ENCODE measurements around the gene SCRG1.
A peak's percentile ranks its signal among the peaks of the same experiment; 100 is the strongest.

The SCRG1 gene

DNA sequence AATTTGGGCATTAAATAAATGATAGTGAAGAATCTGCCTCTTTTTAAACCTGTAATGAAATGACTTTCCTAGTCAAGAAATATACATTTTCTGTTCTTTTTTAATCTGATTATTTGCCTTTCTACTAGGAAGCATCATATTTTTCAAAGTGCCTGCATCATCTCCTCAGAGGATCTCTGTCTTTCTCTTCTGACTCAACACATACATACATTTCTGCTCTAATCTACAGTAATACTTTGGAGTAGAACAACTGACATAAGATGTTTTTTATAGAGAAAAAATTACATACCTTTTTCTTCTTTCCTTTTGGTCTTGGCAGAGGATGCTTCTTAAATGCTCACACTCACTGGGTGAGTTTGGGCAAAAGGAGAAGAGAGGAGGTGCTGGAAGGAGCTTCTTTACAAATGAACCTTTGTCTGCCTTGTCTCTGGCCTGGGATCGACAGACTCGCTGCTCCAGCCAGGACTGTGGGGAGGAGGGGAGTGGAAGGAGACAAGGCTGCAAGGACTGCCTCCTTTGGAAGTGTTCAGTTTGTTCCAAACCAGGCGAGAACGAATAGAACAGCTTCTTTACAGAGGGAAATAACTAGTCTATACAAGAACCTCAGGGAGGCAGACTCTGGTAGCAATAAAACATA, at the start of gene SCRG1:
Gene SCRG1, minus strand, starts transcription at position 338 of the 637 bp plus-strand sequence. CDS start 7,702 bp downstream, outside the sequence.
- no peak for DNase-seq

DNA sequence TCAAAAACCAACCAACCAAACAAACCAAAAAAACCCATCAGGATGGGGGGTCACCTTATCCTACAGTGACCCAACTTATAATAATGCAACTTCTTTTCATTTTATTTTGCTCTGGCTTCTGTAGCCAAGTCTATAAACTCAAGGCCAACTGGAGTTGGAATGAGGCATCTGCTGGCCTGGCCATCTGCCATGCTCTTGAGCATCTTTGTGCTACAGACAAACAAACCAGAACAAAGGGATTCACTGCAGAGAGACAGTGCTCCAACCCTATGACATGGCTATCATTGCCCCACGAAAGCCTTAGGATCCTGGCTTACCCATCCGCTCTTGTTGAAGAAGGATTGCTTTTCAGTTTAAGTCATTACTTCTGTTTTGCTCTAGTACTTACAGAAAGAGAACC, 49.2 kb upstream of the SCRG1 start:
- no peak for DNase-seq

DNA sequence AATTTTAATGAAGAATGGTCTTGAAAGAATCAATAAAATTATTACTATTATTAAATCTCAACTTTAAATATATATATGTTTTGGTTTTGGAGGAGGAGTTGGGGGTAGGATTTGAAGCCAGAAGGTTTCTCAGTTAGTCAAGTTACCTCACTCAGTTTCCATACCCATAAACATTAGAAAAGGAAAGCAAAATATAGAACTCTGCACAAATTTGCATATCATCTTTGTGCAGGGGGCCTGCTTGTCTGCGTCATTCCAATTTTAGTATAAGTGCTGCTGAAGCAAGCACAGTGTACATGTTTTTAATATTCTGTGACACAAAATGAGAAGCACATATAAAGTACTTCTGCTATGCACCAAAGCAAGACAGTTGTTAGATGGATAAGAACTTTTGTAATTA, 47.5 kb upstream of the SCRG1 start:
- no peak for DNase-seq

DNA sequence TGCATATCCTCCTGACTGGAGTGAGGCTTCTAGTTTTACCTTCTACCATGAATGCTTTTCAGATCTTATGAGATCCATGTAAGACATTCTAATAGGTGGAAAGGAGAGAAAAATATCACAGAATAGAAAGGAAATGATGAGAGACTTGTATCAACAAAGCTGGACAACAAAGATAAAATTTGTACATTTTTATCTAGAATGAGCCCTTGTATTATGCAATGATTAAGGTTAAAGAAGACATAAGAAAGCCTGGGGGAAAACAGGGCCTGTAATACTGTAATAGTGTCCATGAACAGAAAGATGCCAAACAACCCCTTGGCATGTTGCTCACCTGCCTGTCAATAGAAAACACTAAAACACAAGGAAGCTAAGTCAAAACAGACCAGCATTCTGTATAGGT, 44.2 kb upstream of the SCRG1 start:
- DNase-seq = peak; percentile 66

DNA sequence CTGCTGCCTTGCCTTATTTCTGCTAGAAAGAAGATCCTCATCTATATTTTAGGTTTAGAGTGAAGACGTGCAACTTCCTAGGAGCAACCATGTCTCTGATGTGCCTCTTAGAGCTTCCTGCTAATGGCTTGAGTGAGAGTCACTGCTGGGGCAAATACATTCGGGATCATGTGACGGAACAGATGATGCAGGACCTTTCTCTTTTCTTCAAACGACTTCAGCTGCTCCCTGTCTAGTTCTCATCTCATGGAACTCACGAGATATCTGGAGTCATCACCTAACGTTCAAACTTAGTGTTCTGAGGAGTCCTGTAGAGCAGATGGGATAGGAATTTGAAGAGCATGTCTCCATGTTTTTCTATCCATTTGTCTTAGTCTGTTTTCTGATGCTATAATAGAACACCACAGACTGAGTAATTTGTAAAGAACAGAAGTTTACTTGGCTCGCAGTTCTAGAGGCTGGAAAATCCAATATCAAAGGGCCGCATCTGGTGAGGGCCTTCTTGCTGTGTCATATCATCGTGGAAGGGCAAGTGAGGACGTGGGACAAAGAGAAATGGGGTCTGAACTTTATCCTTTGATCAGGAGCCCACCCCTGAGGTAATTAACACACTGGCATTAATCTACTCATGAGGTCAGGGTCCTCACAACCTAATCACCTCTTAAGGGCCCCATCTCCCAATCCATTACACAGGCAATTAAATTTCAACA, 43.5 kb upstream of the SCRG1 start:
- no peak for DNase-seq

DNA sequence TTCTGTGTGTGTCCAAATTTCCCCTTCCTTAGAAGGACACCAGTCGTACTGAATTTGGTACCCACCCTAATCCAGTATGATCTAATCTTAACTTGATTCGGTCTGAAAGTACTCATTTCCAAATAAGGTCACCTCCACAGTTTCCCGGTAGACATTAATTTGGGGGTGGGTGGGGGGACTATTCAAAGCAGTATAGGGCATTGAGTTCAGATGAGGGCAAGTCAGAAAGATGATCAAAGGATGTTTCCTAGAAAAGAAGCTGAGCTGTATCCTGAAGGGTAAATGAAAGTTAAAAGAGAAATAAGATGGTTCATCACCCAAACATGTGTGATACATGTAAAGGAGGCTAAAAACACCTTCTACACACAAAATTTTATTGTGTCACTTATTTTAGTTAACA, 42.0 kb upstream of the SCRG1 start:
- DNase-seq = no peak

DNA sequence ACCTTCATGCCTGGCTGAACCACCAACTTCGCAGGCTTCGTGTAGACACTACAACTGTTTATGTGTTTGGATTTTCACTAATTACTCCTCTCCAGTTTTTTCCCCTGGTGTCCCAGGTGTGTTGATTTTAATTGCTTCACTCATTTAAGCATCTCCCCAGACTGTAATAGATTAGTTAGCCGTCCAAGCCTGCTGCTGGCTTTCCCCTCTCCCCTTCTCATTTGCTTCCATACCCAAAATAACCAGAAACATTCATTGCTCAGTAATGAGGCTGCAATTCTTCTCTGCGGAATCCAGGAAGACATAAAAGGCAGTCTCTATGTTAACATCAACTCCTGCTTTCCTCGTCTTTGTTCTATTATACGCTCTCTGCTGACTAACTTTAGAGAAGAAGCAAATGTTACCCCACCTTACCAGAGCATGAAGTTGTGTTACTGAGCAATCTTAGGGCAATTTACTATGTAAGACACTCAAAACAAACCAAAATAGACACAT, 37.9 kb upstream of the SCRG1 start:
- DNase-seq = no peak

DNA sequence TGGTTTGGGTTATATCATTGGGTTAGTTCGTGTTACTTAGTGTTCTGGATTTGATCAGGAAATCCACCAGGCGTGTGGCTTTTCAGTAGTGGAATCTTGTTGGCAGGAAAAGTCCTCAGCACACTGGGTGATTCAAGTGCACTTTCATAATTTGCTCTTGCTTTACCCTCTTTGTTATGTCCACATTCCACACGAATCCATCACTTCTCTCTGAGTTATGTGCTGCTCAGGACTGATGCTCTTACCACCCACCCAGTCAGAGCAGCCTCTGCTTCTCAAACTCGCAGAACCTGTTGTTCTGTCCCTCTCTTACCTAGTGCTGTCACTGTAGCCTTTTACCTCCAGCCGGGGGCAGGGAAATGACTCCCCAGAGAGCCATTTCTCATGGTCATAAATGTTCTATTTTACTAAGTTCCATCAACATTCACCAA, 37.2 kb upstream of the SCRG1 start:
- DNase-seq = no peak

DNA sequence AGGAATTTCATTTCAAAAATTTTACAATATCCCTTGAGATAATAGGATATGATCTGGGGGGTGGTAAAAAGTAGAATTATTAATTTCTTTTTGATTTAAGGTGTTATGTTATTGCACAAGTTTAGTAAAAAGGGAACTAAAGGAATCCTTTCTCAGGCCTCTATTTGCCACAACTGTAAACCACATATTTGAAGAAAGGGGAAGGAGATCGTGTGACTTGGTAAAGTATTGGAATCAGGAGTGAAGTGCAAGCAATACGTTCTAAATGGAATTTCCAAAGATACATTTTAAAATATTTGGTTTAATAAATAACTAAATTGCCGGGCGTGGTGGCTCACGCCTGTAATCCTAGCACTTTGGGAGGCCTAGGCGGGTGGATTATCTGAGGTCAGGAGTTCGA, 35.3 kb upstream of the SCRG1 start:
- peak; percentile 76 for DNase-seq

DNA sequence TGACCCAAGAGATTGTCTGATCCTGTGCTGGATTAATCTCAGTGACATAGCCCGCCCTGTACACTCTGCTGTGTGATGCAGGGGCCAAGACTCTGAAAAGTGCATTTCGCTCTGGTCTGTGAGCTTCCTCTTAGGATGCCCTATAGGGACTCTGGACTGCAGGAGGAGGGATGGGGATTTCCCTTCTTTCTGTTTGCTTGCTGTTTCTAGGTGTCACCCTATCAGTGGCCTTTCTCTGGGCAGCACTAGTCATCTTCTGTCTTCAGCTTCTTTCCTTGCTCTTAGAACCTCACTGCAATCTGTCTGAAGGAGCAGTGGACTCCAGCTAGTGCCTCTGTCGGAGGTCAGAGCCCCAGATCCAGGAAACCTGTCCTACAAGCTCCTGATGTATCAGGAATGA, 34.5 kb upstream of the SCRG1 start:
- DNase-seq = no peak

DNA sequence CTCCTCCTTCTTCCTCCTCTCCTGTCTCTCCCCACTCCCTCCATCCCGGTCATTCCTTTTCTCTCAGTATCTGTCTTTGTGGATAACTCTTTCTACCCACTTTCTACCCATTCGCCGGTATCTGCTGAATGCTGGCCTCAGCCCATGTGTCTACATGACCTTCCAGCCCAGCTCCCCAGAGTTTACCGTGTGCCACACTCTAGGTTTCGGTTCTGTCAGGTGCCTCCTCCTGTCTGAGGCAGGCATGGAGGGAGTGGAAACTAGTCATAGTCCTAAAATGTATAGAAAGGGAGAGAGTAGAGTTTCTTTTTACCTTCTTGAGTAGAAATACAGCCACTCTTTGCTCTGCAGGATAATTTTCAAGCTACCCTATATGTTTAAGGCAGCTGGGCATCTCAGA, 33.5 kb upstream of the SCRG1 start:
- no peak for DNase-seq

DNA sequence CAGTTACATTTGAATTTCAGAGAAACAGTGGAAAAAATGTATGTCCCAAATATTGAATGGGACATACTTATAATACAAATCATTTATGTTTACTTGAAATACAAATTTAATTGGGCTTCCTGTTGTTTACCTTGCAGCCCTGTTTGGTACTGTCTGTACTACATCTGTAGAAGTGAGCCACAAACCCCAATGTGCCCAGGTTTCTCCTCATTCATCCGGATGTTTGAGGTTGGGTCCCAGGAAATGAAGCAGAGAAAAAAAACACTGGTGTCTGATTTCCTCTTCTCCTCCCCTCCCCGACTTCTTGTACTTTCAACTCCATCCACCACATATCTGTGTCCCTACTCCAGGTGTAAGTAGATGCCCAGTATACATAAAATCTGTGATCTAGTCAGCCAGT, 27.1 kb upstream of the SCRG1 start:
- DNase-seq = no peak

DNA sequence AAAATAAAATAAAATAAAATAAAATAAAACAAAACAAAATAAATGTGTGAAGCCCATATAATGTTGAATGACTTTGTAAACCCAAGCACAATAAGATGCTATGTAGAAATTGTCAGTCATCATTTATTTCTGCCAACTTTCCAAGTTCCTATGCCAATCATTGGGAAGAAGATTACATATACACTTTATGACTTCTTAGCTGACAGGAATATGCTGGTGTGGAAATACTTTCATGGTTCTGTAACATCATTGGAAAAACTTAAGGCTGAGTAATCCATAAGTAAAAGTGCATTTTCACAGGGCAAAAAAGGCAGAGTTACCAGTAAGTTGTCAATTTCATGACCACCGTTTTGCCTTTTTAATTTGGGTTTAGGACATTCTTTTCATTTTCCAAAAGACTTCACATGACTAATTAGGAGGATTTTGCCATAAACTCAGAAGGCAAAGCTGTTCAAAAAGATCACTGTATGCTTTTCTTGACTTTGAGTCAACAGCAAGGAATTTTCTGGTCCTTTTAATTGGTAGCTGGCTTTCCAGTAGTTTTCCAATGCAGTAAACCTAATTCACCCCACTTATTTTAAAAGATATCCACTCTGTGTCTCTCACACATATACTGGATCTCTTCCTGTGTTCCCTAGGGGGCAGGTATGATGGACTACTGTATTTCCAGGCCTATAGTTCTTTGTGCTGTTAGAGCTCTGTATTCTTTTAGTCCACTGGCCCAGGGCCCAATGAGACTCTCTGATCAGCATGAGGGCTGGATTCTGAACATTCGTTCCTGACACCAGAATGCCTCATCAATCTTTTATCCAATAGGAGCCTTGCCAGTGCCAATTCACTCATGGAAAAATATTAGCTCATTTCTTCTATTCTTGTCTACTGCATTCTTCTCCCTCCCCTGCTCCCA, 26.2 kb upstream of the SCRG1 start:
- no peak for DNase-seq

DNA sequence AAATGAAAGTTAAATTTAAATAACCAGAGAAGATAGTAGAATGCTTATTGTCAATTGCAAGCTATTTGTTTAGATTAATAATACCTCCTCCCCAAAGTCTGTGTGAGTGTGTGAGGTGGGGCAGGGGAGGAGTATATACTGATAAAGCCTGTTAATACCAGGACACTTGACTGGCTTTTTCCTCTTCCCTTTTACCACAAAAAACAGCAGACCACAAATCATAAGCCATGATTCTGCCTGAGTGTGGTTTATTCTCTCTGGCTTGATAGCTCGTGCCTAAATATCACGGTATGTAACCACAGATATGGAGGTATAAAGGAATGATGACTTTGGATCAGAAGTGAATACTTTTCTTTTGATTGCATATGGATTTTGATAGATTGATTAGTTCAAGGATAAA, 21.9 kb upstream of the SCRG1 start:
- peak; percentile 64 for DNase-seq

DNA sequence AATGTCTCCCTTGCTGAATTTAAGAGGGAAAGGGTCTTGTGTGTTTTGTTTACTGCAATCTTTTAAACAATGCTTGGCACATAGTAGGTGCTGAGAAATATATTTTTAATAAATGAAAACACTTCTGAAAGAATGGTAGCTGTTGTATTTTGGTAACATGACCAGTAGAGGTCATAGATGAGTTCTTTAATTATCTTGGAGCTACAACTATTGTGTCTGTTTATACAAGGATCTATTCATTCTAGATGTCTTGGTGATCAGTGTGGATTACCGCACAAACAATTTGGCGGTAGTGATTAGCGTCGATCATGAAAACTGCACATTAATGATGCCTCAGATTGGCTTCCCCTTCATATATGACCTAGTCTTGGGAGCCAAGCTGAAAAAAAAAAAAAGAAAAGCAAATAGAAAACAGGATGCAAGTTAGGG, 21.4 kb upstream of the SCRG1 start:
- peak; percentile 64 for DNase-seq

DNA sequence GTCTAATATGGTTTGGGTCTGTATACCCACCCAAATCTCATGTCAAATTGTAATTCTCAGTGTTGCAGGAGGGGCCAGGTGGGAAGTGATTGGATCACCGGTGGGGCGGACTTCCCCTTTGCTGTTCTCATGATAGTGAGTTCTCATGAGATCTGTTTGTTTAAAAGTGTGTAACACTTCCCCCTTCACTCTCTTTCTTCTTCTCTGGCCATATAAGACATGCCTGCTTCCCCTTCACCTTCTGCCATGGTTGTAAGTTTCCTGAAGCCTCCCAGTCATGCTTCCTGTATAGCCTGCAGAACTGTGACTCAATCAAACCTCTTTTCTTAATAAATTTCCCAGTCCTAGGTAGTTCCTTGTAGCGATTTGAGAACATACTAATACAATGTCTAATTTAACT, 19.7 kb upstream of the SCRG1 start:
- DNase-seq = peak; percentile 33

DNA sequence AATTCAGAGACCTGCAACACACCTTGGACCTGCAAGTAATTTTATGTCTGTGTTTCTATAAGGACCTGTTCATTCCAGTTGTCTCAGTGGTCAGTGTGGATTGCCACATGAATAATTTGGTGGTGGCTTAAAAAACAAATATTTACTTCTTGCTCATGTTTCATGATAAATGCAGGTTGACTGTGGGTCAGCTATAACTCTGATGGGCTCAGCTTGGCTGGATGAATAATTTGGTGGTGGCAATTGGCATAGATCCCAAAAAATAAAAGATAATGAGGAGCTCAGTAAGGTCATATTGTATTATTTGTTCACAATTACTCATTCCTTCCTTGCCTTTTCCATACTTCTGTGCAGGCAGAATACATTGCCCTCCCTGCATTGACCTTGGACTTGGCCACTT, 18.9 kb upstream of the SCRG1 start:
- no peak for DNase-seq

DNA sequence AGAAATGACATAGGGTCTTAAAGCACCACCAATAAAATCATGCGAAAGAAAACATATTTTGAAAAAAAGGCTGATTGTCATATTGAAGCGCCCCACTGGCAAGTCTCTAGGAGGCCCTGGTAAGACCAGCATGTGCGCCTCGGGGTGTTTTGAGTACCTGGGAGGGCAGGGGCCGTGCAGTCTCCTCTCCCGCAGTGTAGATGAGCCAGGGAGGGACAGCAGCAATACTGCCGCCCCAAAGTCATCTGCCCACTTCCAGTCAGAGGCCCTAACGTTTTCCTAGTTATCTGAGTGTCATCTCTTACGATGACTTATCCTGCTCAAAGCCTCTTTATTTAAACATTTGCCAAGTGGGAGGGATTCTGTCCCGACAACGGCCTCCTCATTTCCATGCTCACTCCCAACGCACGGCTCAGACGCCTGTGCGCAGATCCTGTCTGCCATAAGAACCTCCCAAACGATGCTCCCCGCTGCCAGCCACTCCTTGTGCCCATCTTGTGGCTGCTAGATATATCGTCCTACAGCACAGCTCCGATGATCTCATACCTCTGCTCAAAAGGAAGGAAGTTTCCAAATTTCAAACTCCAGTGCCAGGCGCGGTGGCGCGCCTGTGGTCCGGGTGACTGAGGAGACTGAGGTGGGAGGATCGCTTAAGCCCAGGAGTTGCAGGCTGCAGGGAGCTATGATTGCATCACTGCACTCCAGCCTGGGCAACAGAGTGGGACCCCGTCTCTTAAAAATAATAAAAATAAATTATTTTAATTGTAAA, 17.2 kb upstream of the SCRG1 start:
- peak; percentile 79 for DNase-seq

DNA sequence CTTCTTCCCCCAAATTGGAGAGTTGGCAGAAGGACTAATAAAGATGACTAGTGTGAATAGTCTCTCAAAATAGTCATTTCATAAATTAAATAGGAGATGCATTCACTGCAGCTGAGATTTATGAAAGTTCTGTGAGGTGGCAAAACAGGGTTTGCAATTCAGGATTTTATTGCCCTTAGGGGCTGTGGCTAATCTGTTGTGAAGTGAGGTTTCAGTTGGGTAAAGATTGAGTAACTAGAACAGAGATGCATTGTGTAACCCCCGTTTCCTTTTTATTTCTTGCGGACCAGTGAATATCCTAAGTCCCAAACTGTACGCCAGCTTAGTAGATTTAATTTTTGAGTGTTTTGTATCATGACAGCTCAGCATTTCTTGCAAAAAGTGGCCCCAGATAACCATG, 16.2 kb upstream of the SCRG1 start:
- DNase-seq = peak; percentile 81

DNA sequence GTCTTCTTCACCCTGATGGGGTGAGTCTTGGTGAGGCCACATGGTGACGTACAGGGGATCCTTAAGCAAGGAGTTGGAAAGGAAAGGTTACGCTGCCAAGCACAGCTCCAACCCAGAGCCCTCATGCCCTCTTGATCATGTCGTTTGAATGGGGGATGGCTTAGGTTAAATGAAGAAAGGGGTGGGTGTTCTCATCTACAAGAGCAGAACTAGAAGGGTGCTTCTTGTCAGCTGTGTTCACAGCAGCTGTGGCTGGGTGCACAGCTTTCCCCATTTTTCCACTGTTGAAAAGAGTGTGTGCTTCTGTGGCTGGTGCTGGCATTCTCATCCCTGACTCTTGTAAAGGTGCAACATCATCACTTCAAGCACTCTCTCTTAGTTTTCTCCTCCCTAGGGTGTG, 15.5 kb upstream of the SCRG1 start:
- no peak for DNase-seq

DNA sequence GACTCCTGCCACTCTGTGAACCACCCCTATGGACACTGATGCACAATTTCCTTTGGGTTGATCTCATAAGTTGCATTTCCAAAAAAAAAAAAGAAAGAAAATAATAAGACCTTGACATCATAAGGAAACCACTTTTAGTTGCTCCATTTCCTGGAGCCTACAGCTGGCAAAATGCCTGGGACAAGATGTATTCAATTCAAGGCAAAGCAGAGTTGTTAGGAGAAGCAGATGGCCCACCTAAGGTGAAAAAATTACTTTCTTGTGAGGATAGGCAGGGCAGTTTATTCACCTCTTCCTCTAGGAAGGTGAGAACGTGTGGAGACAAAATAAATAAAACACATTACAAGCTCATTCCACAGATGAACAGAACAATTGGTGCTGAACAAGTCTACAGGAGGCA, 14.1 kb upstream of the SCRG1 start:
- DNase-seq = peak; percentile 65

DNA sequence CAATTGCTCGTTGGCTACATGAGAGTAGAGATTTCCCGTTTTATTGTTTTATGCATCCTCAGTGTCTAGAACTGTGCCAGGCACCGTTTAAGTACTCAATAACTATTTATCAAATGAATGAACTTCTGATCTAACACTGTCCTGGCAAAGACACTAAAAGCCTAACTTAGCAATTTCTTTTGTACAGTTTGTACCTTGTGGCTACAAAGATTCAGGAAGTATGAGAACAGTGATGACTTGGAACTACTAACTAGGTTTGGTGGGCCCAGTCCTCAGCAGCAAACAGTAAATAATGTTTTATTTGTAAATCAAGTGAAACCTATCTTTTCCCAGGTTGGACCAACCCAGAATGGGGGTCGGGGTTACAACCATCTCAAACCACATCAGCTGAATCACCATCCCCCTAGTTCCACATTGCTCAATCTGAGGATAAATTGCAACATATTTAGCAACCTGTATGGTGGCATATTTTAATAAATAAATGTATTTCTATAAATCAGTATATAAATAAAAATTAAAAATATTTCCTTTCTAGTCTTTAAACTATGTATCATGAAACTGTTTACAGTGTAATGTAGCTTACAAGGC, 12.3 kb upstream of the SCRG1 start:
- DNase-seq = peak; percentile 43
